Measurements from ENCODE around the gene CFAP299. TPM values are rescaled to one million over a fixed set of nuclear protein-coding genes. Genes with fewer than 3 reads are reported as not detected.

Gene CFAP299
- total and polyA plus RNA-seq, 2 experiments from 2014 or later: 0.24 to 1.4 TPM

- DNase-seq (ENCODE audit: low read depth in 1 of 2, low spot score in 1 of 2): no peak
- Histone ChIP-seq H3K4me1 (ENCODE audit: low read depth) (no peaks in the 10 kb centered on the region), H3K36me3 (no peaks in the 10 kb centered on the region), H3K4me3 (no peak overlapping the region), H3K27me3 (no peaks in the 10 kb centered on the region), H3K9me3 (ENCODE audit: low read depth) (no peaks in the 10 kb centered on the region), H3K27ac (no peak overlapping the region)
- no peak for TF ChIP-seq CTCF (IDR thresholded peaks at IDR 0.05; ENCODE audit: low read depth, low read length)
Measured at GRCh38 chr4:80412322-80412721, 76.8 kb downstream of the CFAP299 start.

GRCh38 chr4:80413086-80413485 lies 77.6 kb downstream of the CFAP299 start:
- TF ChIP-seq CTCF (IDR thresholded peaks at IDR 0.05; ENCODE audit: low read depth, low read length): no peak
- no peak overlapping the region for H3K27ac ChIP-seq
- no peaks in the 10 kb centered on the region for H3K27me3 ChIP-seq
- no peak overlapping the region for H3K4me3 ChIP-seq
- H3K9me3 ChIP-seq (ENCODE audit: low read depth): no peaks in the 10 kb centered on the region
- no peak for DNase-seq (ENCODE audit: low read depth in 1 of 2, low spot score in 1 of 2)
- no peaks in the 10 kb centered on the region for H3K4me1 ChIP-seq (ENCODE audit: low read depth)
- H3K36me3 ChIP-seq: no peaks in the 10 kb centered on the region

- no peaks in the 10 kb centered on the region for H3K36me3 ChIP-seq
Measured at GRCh38 chr4:80417019-80417418, 81.5 kb downstream of the CFAP299 start.

GRCh38 chr4:80419946-80420345 lies 84.4 kb downstream of the CFAP299 start:
- no peaks in the 10 kb centered on the region for H3K36me3 ChIP-seq
- TF ChIP-seq CTCF (IDR thresholded peaks at IDR 0.05; ENCODE audit: low read depth, low read length): no peak
- no peaks in the 10 kb centered on the region for H3K4me1 ChIP-seq (ENCODE audit: low read depth)
- DNase-seq (ENCODE audit: low read depth in 1 of 2, low spot score in 1 of 2): no peak
- no peaks in the 10 kb centered on the region for H3K9me3 ChIP-seq (ENCODE audit: low read depth)
- H3K27ac ChIP-seq: no peak overlapping the region
- no peak overlapping the region for H3K4me3 ChIP-seq
- H3K27me3 ChIP-seq: no peaks in the 10 kb centered on the region

More at GRCh38 chr4:80417019-80417418, 81.5 kb downstream of the CFAP299 start:
- DNase-seq (ENCODE audit: low read depth in 1 of 2, low spot score in 1 of 2): no peak
- H3K27ac ChIP-seq: no peak overlapping the region
- no peaks in the 10 kb centered on the region for H3K9me3 ChIP-seq (ENCODE audit: low read depth)
- no peaks in the 10 kb centered on the region for H3K4me1 ChIP-seq (ENCODE audit: low read depth)
- H3K27me3 ChIP-seq: no peaks in the 10 kb centered on the region
- H3K4me3 ChIP-seq: no peak overlapping the region
- TF ChIP-seq CTCF (IDR thresholded peaks at IDR 0.05; ENCODE audit: low read depth, low read length): no peak

- no peaks in the 10 kb centered on the region for H3K4me1 ChIP-seq (ENCODE audit: low read depth)
- H3K36me3 ChIP-seq: no peaks in the 10 kb centered on the region
- no peak overlapping the region for H3K4me3 ChIP-seq
- no peak for DNase-seq (ENCODE audit: low read depth in 1 of 2, low spot score in 1 of 2)
- H3K9me3 ChIP-seq (ENCODE audit: low read depth): no peaks in the 10 kb centered on the region
- TF ChIP-seq CTCF (IDR thresholded peaks at IDR 0.05; ENCODE audit: low read depth, low read length): no peak
- H3K27me3 ChIP-seq: no peaks in the 10 kb centered on the region
- no peak overlapping the region for H3K27ac ChIP-seq
Measured at GRCh38 chr4:80420638-80421037, 85.1 kb downstream of the CFAP299 start.
